Uterus (tissue), 4 donors: Measurements from ENCODE around the gene STAC. TPM values are rescaled to one million over a fixed set of nuclear protein-coding genes. Genes with fewer than 3 reads are reported as not detected.
"Not testable (repeated sequence)": the region's sequence is repeated elsewhere in the genome, so short reads cannot be mapped to it uniquely, and the experiment has no call there.

ENCODE experiments used
- DNase-seq, 2 donors: peaks; one replicate each; pipeline ENCODE4 v3.0.0-alpha.2; 2019 to 2020
- H3K27ac ChIP-seq, 2 donors: fragments of 200-600 bp; sonication (generic); 1 replicate in 1 of 2; 2 replicates in 1 of 2; pipeline ENCODE4 v1.5.1; 2016 to 2018
- H3K27me3 ChIP-seq, 2 donors: fragments of 200-600 bp; sonication (generic); one replicate each; pipeline ENCODE4 v1.5.1; 2018 to 2019; ENCODE audit warnings: control low read depth in 1 of 2
- H3K36me3 ChIP-seq, 2 donors: fragments of 200-600 bp; sonication (generic); one replicate each; pipeline ENCODE4 v1.5.1; 2019; ENCODE audit warnings: control low read depth in 1 of 2
- H3K4me1 ChIP-seq, 2 donors: fragments of 200-600 bp; sonication (generic); one replicate each; pipeline ENCODE4 v1.5.1; 2018 to 2019; ENCODE audit warnings: control low read depth in 1 of 2
- H3K4me3 ChIP-seq, 2 donors: fragments of 200-600 bp; sonication (generic); 1 replicate in 1 of 2; 2 replicates in 1 of 2; pipeline ENCODE4 v1.5.1; 2018 to 2019; ENCODE audit warnings: mild to moderate bottlenecking in 1 of 2
- H3K9me3 ChIP-seq, 2 donors: fragments of 200-600 bp; sonication (generic); one replicate each; pipeline ENCODE4 v1.5.1; 2019; ENCODE audit warnings: control low read depth in 1 of 2
- POLR2A ChIP-seq, 2 donors: fragments of 450-650 bp; IDR thresholded peaks; one replicate each; pipeline ENCODE4 v1.6.1; 2016; ENCODE audit warnings: antibody characterized with exemption in 2 of 2, mild to moderate bottlenecking in 1 of 2, moderate library complexity in 1 of 2
- intact Hi-C: fragments of 100-400 bp; cut with DNase I; formaldehyde crosslinking; loops from one replicate; pipeline ENCODE4 v1.15.1; 2023; ENCODE audit warnings: low total_unique reads
- total RNA-seq, 4 donors: library from RNA; depleted of rRNA in 3 of 4; stranded (reverse); fragments of >200 nt in 3 of 4; gene quantifications; one replicate each; pipeline versions ENCODE4 v1.1.0 to v1.2.4, GENCODE V29; 2014 to 2023
- TF ChIP-seq, protein P1 (sequence below), 4 experiments: fragments of 200-600 bp in 2 of 4; fragments of 450-650 bp in 2 of 4; sonication (generic) in 2 of 4; IDR thresholded peaks; one replicate each; pipeline ENCODE4 v1.5.1; 2016 to 2019; ENCODE audit warnings: antibody characterized with exemption in 4 of 4, mild to moderate bottlenecking in 2 of 4, moderate library complexity in 1 of 4
- donor health status: DM: yes; HTN: yes; CAD: no.

Gene STAC
- total RNA-seq, 4 donors from 2014 or later, result under 0.01 to 3.3 (median 1.8) TPM

DNA sequence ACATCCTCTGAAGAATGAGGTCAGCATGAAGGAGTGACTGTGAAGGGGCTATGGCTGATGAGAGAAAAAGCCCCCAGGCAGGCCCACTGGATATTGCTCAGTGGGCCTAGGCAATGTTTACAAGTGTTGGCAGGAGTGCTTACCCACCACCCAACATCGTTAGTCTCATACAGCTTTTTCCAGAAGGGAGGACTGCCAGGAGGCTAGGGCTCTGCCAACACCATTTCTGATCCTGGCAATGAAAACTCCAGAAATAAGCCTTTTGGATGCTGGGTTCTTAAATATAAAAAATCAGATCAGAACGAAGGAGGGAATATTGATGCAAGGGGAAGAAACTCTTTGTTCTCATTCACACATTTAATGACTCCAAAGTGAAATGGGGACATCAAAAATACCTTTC is 194.9 kb downstream of the STAC start:
- no peak for TF ChIP-seq POLR2A (IDR thresholded peaks at IDR 0.05)
- TF ChIP-seq, protein P1, sequence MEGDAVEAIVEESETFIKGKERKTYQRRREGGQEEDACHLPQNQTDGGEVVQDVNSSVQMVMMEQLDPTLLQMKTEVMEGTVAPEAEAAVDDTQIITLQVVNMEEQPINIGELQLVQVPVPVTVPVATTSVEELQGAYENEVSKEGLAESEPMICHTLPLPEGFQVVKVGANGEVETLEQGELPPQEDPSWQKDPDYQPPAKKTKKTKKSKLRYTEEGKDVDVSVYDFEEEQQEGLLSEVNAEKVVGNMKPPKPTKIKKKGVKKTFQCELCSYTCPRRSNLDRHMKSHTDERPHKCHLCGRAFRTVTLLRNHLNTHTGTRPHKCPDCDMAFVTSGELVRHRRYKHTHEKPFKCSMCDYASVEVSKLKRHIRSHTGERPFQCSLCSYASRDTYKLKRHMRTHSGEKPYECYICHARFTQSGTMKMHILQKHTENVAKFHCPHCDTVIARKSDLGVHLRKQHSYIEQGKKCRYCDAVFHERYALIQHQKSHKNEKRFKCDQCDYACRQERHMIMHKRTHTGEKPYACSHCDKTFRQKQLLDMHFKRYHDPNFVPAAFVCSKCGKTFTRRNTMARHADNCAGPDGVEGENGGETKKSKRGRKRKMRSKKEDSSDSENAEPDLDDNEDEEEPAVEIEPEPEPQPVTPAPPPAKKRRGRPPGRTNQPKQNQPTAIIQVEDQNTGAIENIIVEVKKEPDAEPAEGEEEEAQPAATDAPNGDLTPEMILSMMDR (IDR thresholded peaks at IDR 0.05), result no peak
- Histone ChIP-seq H3K27ac (no peak overlapping the region), H3K9me3 (no peaks in the 10 kb centered on the region), H3K4me3 (no peak overlapping the region), H3K4me1 (no peaks in the 10 kb centered on the region), H3K36me3 (no peaks in the 10 kb centered on the region), H3K27me3 (no peaks in the 10 kb centered on the region)
- intact Hi-C loops, result no loop called here
- no peak for DNase-seq

DNA sequence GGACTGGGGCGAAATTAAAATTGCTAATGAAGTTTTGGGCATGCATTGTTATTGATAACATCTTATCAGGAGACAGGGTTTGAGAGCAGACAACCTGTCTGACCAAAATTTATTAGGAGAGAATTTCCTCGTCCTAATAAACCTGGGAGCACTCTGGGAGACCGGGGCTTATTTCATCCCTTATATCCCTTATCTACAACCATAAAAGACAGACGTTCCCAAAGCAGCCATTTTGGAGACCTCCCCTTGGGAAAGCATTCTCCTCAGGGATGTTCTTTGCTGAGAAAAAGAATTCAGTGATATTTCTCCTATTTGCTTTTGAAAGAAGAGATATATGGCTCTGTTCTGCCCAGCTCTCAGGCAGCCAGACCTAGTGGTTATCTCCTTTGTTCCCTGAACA is 198.1 kb downstream of the STAC start:
- H3K4me3 ChIP-seq, intact Hi-C loops: not testable (repeated sequence)

DNA sequence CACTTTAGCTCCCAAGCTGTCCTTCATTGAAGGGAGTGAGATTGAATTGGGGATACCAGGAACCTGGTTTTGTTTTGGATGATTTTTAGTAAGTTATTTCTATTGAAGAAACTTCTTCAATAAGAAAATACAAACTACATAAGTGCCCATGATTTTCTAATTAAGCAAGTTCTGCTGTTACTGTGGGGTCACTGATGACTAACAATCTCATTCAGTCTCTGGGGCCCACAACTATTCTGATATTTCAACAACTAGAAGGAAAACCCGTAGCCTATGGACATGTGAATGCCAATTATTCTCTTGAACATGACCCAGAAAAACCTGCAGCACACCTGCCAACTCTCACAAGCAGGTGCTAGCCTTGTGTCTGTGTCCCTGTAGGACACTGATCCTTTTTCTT is 199.4 kb downstream of the STAC start:
- Histone ChIP-seq H3K36me3 (no peaks in the 10 kb centered on the region), H3K4me3 (no peak overlapping the region), H3K27ac (no peak overlapping the region), H3K4me1 (no peaks in the 10 kb centered on the region), H3K27me3 (no peaks in the 10 kb centered on the region), H3K9me3 (no peaks in the 10 kb centered on the region)
- intact Hi-C loops, result no loop called here
- TF ChIP-seq POLR2A (IDR thresholded peaks at IDR 0.05), result no peak
- no peak for DNase-seq

More for the DNA sequence above, 198.1 kb downstream of the STAC start:
- not testable (repeated sequence) for H3K9me3 ChIP-seq, H3K27ac ChIP-seq, H3K27me3 ChIP-seq, DNase-seq, H3K4me1 ChIP-seq, H3K36me3 ChIP-seq

DNA sequence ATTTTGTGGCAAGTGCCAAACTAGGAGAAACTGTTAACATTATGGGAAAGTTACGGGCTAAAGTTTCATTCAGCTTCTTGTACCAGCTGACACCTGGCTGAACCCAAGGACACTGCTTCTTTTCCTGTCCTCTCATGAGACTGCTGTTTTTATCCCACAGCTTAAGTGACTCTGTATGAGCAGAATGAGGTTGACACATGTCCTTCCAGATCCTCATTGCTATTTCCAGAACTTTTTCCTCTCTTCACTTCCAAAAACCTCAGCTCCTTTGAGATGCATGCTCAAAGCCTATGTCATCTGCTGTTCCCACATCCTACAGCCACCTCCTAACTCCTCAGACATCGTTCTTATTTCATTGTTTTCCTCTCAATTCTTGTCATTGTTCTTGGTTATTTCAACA is 200.4 kb downstream of the STAC start:
- H3K36me3 ChIP-seq, result no peaks in the 10 kb centered on the region
- no peak overlapping the region for H3K4me3 ChIP-seq
- DNase-seq, result no peak
- intact Hi-C loops, result no loop called here
- no peaks in the 10 kb centered on the region for H3K27me3 ChIP-seq
- no peaks in the 10 kb centered on the region for H3K4me1 ChIP-seq
- TF ChIP-seq, protein P1 (IDR thresholded peaks at IDR 0.05), result no peak
- TF ChIP-seq POLR2A (IDR thresholded peaks at IDR 0.05), result no peak
- no peak overlapping the region for H3K27ac ChIP-seq
- peaks cover 0 to 1% of the 10 kb centered on the region in 2 donors for H3K9me3 ChIP-seq

DNA sequence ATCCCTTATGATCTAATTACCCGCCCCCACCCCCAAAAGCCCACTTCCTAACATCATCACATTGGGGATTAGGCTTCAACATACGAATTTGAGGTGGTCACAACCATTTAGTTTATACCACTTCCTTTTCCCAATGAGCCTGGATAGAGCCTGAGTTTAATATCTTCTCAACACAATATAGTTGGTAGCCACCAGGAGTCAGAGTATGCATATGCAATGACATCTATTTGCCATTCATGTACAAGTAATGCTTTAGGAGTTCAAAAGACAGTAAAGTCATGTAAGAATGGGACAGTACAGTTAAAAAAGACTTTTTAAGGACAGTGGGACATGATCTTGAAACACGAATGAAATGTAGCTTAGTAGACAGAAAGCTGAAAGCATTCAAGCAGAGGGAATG is 211.7 kb downstream of the STAC start:
- Histone ChIP-seq H3K27me3 (no peaks in the 10 kb centered on the region), H3K4me1 (no peaks in the 10 kb centered on the region), H3K9me3 (no peaks in the 10 kb centered on the region), H3K27ac (no peak overlapping the region), H3K4me3 (no peak overlapping the region), H3K36me3 (no peaks in the 10 kb centered on the region)
- no peak for DNase-seq
- intact Hi-C loops, result no loop called here
- TF ChIP-seq POLR2A (IDR thresholded peaks at IDR 0.05), result no peak
- TF ChIP-seq, protein P1 (IDR thresholded peaks at IDR 0.05), result no peak

DNA sequence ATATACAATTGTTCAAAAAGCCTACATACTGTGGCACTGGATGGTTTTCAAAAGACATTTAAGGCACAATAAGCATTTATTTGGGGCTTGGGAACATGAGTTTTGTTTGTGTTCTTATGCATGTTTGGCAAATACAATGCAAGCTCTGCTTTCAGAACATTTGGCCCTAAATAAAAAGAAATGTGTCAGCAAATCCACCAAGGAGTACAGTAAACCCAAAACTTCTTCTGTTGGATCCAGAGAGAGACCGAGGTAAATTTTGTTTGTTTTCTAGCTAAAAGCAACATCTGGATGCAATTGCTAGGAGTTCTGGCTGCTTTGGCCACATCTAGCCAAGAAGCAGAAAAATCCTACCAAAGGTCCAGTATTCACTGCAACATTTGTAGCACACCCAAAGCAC is 215.2 kb downstream of the STAC start:
- H3K4me1 ChIP-seq, result no peaks in the 10 kb centered on the region
- H3K27me3 ChIP-seq, result no peaks in the 10 kb centered on the region
- intact Hi-C loops, result no loop called here
- no peaks in the 10 kb centered on the region for H3K9me3 ChIP-seq
- H3K36me3 ChIP-seq, result no peaks in the 10 kb centered on the region
- no peak for TF ChIP-seq POLR2A (IDR thresholded peaks at IDR 0.05)
- TF ChIP-seq, protein P1 (IDR thresholded peaks at IDR 0.05), result no peak
- no peak overlapping the region for H3K4me3 ChIP-seq
- no peak overlapping the region for H3K27ac ChIP-seq
- DNase-seq, result no peak
